OCI-LY1 (cell line): ENCODE data around the gene SAXO1.

Source experiments
- H2AFZ ChIP-seq: fragments of 200-600 bp; sonication (generic), shearing (Covaris generic); 2 replicates; pipeline ENCODE4 v1.6.0; 2014; ENCODE audit warnings: antibody characterized with exemption, mild to moderate bottlenecking, low read length
- H3F3A ChIP-seq: fragments of 200-600 bp; sonication (generic), shearing (Covaris generic); 2 replicates; pipeline ENCODE4 v1.6.0; 2014; ENCODE audit warnings: mild to moderate bottlenecking, antibody characterized with exemption, low read length, moderate library complexity; ENCODE audit not compliant: insufficient read depth
- H3K27ac ChIP-seq: fragments of 200-600 bp; sonication (generic); 2 replicates; pipeline ENCODE4 v1.5.1; 2014; ENCODE audit warnings: low read length, mixed run types, mild to moderate bottlenecking, low read depth; ENCODE audit not compliant: poor library complexity, severe bottlenecking
- H3K27me3 ChIP-seq: fragments of 200-600 bp; sonication (generic); 2 replicates; pipeline ENCODE4 v1.6.0; 2014; ENCODE audit warnings: antibody characterized with exemption, mild to moderate bottlenecking, low read length, moderate library complexity; ENCODE audit not compliant: insufficient read depth
- H3K36me3 ChIP-seq: fragments of 200-600 bp; sonication (generic); 2 replicates; pipeline ENCODE4 v1.6.1; 2014; ENCODE audit warnings: mild to moderate bottlenecking, antibody characterized with exemption, low read length, moderate library complexity, mixed read lengths; ENCODE audit not compliant: insufficient read depth
- H3K4me1 ChIP-seq: fragments of 200-600 bp; sonication (generic); 2 replicates; pipeline ENCODE4 v1.5.1; 2014; ENCODE audit warnings: mild to moderate bottlenecking, low read length, moderate library complexity; ENCODE audit not compliant: insufficient read depth, severe bottlenecking
- H3K4me2 ChIP-seq: fragments of 200-600 bp; sonication (generic), shearing (Covaris generic); 2 replicates; pipeline ENCODE4 v1.6.1; 2014; ENCODE audit warnings: low read length
- H3K4me3 ChIP-seq: fragments of 200-600 bp; sonication (generic); 2 replicates; pipeline ENCODE4 v1.5.1; 2014; ENCODE audit warnings: low read length, low read depth, mild to moderate bottlenecking, mixed read lengths; ENCODE audit not compliant: poor library complexity, severe bottlenecking
- H3K79me2 ChIP-seq: fragments of 200-600 bp; shearing (Covaris generic); 2 replicates; pipeline ENCODE4 v1.6.1; 2016; ENCODE audit warnings: mixed run types, low read length, mixed read lengths; ENCODE audit not compliant: insufficient read depth
- H3K9ac ChIP-seq: fragments of 200-600 bp; sonication (generic), shearing (Covaris generic); 2 replicates; pipeline ENCODE4 v1.6.1; 2014; ENCODE audit warnings: mild to moderate bottlenecking, low read length, mixed read lengths
- H3K9me2 ChIP-seq: fragments of 200-600 bp; sonication (generic), shearing (Covaris generic); 2 replicates; pipeline ENCODE4 v1.6.1; 2014; ENCODE audit warnings: low read depth, mild to moderate bottlenecking, low read length, mixed read lengths
- H3K9me3 ChIP-seq: fragments of 200-600 bp; shearing (Covaris generic); 2 replicates; pipeline ENCODE4 v1.6.1; 2014; ENCODE audit warnings: low read length, mixed read lengths
- H4K20me1 ChIP-seq: fragments of 200-600 bp; sonication (generic), shearing (Covaris generic); 2 replicates; pipeline ENCODE4 v1.6.0; 2016; ENCODE audit warnings: mild to moderate bottlenecking, low read length; ENCODE audit not compliant: insufficient read depth
- CTCF ChIP-seq: fragments of 200-600 bp; sonication (generic), shearing (Covaris generic); IDR thresholded peaks from 2 replicates; pipeline ENCODE4 v1.5.1; 2017; ENCODE audit warnings: mild to moderate bottlenecking, antibody characterized with exemption, low read length, moderate library complexity, mixed read lengths
- EZH2 ChIP-seq: fragments of 200-600 bp; sonication (generic), shearing (Covaris generic); IDR thresholded peaks from 2 replicates; pipeline ENCODE4 v1.8.0; 2017; ENCODE audit warnings: borderline replicate concordance, mixed run types, mild to moderate bottlenecking, antibody characterized with exemption, low read length, moderate library complexity, mixed read lengths

Gene SAXO1

GRCh38 chr9:18903450-18903849 lies 129.6 kb downstream of the SAXO1 start:
- H4K20me1 ChIP-seq, result no peaks in the 10 kb centered on the region
- TF ChIP-seq EZH2 (no peak), CTCF (no peak)
- H3K9me3 ChIP-seq, result no peaks in the 10 kb centered on the region
- H3K4me3 ChIP-seq, result no peak overlapping the region
- H3K4me2 ChIP-seq, result no peak overlapping the region
- H3K4me1 ChIP-seq, result no peaks in the 10 kb centered on the region
- H3K27ac ChIP-seq, result no peak overlapping the region
- H3F3A ChIP-seq, result no peaks in the 10 kb centered on the region
- H3K27me3 ChIP-seq, result no peaks in the 10 kb centered on the region
- no peaks in the 10 kb centered on the region for H3K9me2 ChIP-seq
- H3K36me3 ChIP-seq, result no peaks in the 10 kb centered on the region
- H2AFZ ChIP-seq, result no peak overlapping the region
- H3K79me2 ChIP-seq, result no peaks in the 10 kb centered on the region
- H3K9ac ChIP-seq, result no peak overlapping the region

GRCh38 chr9:18896531-18897179 lies 136.4 kb downstream of the SAXO1 start:
- no peaks in the 10 kb centered on the region for H4K20me1 ChIP-seq
- no peaks in the 10 kb centered on the region for H3K79me2 ChIP-seq
- H3K4me1 ChIP-seq, result no peaks in the 10 kb centered on the region
- no peaks in the 10 kb centered on the region for H3K36me3 ChIP-seq
- TF ChIP-seq EZH2 (no peak), CTCF (no peak)
- no peaks in the 10 kb centered on the region for H3K27me3 ChIP-seq
- no peak overlapping the region for H3K27ac ChIP-seq
- no peaks in the 10 kb centered on the region for H3K9me3 ChIP-seq
- no peaks in the 10 kb centered on the region for H3F3A ChIP-seq
- no peak overlapping the region for H3K4me2 ChIP-seq
- no peak overlapping the region for H3K9ac ChIP-seq
- no peaks in the 10 kb centered on the region for H3K9me2 ChIP-seq
- no peak overlapping the region for H3K4me3 ChIP-seq
- no peak overlapping the region for H2AFZ ChIP-seq

GRCh38 chr9:18896004-18896403 lies 137.0 kb downstream of the SAXO1 start:
- no peaks in the 10 kb centered on the region for H3K79me2 ChIP-seq
- no peak overlapping the region for H2AFZ ChIP-seq
- no peak overlapping the region for H3K4me2 ChIP-seq
- no peak for TF ChIP-seq CTCF
- TF ChIP-seq EZH2, result no peak
- H3K9me3 ChIP-seq, result no peaks in the 10 kb centered on the region
- no peaks in the 10 kb centered on the region for H4K20me1 ChIP-seq
- H3K9ac ChIP-seq, result no peak overlapping the region
- no peak overlapping the region for H3K4me3 ChIP-seq
- H3K36me3 ChIP-seq, result no peaks in the 10 kb centered on the region
- H3K4me1 ChIP-seq, result no peaks in the 10 kb centered on the region
- H3K27me3 ChIP-seq, result no peaks in the 10 kb centered on the region
- no peaks in the 10 kb centered on the region for H3F3A ChIP-seq
- H3K27ac ChIP-seq, result no peak overlapping the region
- no peaks in the 10 kb centered on the region for H3K9me2 ChIP-seq
